ENCODE measurements around the gene CHIC2.
"Not testable (repeated sequence)": the region's sequence is repeated elsewhere in the genome, so short reads cannot be mapped to it uniquely, and the experiment has no call there.

The CHIC2 gene

DNA sequence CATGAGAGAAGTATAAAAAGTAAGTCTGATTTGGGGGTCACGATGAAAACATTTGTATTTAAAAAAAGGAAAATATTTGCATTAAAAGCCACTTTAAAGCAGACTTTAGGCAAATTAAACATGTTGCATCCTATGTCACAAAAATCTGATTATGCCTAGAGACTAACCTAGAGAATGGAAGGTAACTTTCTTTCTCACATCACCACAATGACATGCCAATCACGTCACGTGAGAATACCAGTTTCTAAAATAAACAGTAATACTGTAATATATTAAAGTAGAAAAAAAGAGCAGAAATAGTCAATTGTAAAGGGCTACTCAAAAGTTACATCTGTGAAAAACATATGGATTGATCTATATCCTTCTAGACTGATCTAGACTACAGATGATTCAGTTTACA, 3.3 kb downstream of the CHIC2 start:
- no peak for DNase-seq (ENCODE audit: low read depth in 2 of 2)

DNA sequence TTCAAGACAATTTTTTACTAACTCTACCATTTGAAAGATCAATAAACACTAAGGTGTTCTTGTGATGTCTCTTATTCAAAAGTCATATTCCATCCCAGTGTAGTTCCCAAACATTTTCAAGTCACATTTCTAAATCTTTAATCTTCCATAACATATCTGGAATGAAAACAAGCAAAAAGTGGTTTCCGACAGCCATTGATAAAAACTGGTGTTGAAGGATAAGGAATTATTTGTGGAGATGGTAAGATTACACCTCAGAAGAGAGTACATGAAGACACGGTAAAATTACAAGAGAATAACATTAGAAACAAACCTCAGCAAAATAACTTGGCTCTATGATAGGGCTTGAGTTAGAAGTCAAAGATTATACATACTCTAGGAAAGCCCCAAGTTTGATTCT, 4.3 kb downstream of the CHIC2 start:
- no peak for DNase-seq (ENCODE audit: low read depth in 2 of 2)

DNA sequence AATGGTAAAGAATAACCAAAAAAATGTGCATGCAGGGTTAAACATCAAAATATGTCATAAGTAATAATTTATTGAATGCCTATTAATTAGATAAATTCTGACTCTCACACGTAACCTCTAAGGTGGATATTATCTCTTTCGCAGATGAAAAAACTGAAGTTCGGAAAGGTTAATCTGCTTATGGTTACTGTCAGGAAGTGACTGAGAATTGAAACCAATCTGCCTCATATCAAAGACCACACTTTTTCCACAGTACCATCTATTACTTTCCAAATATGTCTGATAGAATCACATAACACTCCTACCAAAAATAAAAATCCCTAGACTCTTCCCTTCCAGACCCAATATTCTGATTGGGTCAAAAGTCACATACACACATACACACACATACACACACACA, 6.2 kb downstream of the CHIC2 start:
- DNase-seq (ENCODE audit: low read depth in 2 of 2) = no peak

DNA sequence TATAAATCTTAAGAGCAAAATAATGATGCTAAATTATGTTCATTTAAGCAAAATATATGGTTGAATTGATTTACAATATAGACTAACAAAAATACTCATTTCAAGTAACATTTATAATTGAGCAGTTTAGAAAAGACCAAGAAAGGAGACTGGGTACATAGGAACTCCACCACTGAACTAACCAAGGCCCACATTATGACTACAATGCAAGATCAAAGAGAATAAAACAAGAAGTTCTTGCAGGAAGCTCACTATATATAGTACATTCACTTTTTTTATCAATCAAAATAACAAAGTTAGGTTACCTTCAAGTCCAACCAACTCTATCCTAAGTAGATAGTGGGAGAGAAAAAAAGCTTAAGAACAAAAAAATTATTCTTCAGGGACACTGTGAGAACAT, 8.0 kb downstream of the CHIC2 start:
- DNase-seq (ENCODE audit: low read depth in 2 of 2) = no peak

DNA sequence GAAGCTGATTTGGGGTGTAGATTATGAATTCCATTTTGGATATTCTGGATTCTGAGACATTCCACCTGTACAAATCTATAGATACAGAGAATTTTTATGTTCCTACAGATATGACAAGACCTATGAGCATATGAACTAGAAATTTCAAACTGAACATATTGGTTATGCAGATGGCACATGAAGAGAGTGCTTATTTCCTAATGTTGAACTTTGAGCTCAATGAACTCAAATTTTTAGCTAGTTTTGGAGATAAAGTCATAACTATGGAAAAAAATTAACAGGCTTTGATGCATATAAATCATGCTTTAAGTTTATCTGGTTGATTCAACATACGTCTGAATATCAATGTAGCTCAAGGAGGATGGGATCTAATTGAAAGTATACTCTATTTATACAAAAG, 8.9 kb downstream of the CHIC2 start:
- DNase-seq (ENCODE audit: low read depth in 2 of 2) = no peak

DNA sequence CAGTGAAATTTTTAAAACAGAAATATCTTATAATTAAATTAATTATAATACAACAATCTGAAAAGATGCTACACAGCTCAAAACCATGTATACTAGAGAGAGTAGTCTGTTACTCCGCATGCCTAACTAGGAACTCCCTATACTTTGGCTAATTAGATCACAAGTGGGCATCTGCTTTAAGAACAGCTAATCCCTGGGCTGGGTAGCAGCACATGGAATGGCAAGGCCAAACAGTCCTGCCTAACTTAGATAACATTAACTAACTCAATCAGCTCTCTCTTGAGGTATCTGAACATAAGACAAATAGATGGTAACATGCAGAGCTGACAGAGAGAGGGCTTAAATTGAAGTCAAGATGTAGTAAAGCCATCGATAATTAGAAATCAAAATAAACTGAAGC, 9.9 kb downstream of the CHIC2 start:
- no peak for DNase-seq (ENCODE audit: low read depth in 2 of 2)

DNA sequence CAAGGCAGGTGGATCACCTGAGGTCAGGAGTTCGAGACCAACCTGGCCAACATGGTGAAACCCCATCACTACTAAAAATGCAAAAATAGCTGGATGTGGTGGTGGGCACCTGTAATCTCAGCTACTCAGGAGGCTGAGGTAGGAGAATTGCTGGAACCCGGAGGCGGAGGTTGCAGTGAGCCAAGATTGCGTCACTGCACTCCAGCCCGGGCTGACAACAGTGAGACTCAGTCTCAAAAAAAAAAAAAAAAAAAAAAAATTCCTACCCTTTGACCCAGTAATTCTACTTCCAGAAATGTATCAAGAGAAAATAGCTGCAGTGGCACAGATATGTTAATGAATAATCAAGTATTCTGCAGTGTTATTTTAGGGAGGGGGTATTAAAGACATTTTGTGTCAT, 11.1 kb downstream of the CHIC2 start:
- not testable (repeated sequence) for DNase-seq (ENCODE audit: low read depth in 2 of 2)

DNA sequence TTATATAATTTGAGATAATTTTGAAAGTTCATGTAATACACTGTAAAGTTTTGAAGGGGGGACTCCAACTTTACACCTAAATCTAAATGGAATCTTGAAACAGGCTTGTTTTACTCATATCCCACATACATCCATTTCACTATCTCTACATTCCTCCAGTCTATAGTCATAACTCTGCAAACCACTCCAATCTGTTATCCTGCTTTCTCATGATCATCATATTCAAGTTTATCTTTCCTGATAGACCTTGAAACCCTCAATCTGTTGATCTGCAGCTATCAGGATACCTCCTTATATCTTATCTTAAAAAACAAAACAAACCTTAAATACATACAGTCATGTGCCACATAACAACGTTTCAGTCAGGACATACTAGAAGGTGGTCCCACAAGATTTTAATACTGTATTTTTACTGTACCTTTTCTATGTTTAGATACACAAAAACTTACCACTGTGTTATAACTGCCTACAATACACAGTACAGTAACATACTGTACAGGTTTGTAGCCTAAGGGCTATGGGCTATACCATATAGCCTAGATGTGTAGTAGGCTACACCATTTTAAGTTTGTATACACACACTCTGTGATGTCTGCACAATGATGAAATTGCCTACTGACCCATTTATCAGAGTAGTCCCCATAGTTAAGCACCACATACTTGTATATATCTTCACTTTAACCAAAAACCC, 14.0 kb downstream of the CHIC2 start:
- DNase-seq (ENCODE audit: low read depth in 2 of 2) = no peak

DNA sequence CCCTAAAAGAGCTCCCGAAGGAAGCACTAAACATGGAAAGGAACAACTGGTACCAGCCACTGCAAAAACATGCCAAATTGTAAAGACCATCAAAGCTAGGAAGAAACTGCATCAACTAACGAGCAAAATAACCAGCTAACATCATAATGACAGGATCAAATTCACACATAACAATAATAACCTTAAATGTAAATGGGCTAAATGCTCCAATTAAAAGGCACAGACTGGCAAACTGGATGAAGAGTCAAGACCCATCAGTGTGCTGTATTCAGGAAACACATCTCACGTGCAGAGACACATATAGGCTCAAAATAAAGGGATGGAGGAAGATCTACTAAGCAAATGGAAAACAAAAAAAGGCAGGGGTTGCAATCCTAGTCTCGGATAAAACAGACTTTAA, 20.8 kb downstream of the CHIC2 start:
- not testable (repeated sequence) for DNase-seq (ENCODE audit: low read depth in 2 of 2)

DNA sequence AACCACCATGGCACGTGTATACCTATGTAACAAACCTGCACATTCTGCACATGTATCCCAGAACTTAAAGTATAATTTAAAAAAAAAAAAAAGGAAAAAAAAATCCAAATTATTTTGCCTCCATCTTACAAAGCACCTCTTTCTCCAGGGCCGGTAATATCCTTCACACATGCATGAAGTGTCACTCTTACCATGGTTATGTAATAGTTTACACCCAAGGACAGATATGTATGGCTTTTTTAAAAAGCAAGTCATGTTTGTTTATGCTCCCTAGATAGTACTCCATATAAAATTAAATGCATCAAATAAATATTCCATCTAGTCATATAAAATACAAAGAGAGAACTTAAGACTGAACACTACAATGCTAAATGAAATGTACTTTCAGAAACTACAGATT, 22.5 kb downstream of the CHIC2 start:
- DNase-seq (ENCODE audit: low read depth in 2 of 2) = no peak

DNA sequence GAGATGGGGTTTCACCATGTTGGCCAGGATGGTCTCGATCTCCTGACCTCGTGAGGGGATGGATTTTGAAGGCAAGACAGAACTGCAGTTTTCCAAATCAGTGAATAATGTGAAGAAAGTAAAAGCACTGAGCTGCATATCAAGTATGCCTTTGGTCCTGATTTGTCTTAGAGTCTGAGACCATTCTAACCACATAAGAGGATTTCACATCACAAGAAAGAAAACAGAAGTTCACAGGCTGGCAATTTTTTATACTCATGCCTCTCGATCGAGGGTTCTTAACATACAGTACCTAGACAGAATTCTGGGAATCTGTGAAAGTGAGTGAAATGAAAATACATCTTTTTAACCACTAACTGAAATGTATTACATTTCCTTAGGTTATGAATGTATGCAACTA, 23.3 kb downstream of the CHIC2 start:
- no peak for DNase-seq (ENCODE audit: low read depth in 2 of 2)

DNA sequence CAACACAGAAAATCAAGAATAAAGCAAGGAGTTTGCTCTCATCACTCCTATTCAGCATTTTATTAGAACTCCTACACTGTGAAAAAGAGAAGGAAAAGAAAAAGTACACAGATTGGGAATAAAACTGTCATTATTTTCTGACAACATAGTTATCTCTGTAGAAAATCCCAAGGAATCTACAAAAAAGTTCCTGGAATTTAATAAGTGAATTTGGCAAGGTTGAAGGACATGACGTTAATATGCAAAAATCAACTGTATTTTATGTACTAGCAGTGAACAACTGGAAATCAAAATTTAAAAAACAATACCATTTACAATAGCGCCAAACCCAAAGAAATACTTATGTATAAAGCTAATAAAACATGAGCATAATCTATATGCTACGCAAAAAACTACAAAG, 26.3 kb downstream of the CHIC2 start:
- DNase-seq (ENCODE audit: low read depth in 2 of 2) = no peak

DNA sequence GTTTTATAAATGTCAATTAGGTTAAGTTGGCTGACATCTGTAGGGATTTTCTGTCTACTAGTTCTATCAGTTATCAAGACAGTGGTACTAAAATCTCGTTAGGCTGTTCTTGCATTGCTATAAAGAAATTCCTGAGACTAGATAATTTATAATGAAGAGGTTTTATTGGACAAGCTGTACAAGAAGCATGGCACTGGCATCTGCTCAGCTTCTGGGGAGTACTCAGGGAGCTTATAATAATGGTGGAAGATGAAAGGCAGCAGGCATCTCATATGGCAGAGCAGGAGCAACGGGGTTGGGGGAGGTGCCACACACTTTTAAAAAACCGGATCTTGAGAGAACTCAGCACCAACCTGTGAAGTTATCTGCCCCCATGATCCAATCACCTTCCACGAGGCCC, 28.2 kb downstream of the CHIC2 start:
- no peak for DNase-seq (ENCODE audit: low read depth in 2 of 2)

DNA sequence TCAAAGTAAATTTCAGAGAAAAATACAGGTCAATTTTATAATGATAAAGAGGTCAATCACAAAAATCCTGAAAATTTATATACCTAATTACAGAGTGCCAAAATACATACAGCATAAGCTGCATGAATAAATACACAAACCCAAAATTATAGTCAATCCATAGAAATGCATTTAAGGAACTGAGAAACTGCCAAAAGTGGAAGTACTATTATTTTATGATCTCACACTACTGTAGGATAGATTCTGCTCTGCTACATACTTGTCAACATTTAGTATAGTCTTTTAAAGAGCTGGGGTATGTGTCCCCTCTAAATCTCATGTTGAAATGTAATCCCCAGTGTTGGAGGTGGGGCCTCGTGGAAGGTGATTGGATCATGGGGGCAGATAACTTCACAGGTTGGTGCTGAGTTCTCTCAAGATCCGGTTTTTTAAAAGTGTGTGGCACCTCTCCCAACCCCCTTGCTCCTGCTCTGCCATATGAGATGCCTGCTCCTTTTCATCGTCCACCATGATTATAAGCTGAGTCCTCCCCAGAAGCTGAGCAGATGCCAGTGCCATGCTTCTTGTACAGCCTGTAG, 31.8 kb downstream of the CHIC2 start:
- no peak for DNase-seq (ENCODE audit: low read depth in 2 of 2)

DNA sequence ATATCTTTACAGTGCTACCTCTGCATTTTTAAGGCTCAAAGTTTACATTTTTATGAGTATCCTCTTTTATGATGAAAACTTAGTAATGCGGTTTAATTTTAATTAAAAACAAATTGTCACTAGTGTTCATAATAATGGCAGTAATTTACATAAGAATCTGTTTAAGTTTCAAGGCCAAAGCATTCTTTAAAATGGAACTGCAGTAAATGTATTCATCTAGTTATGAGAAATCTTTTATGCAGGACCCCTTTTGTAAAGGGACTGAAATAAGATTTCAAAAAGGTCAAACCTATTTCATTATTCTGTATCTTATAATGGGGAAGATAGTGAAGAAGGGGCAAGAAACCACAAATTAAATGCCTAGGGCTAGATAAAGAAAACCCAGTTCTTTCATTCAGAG, 37.1 kb downstream of the CHIC2 start:
- no peak for DNase-seq (ENCODE audit: low read depth in 2 of 2)

DNA sequence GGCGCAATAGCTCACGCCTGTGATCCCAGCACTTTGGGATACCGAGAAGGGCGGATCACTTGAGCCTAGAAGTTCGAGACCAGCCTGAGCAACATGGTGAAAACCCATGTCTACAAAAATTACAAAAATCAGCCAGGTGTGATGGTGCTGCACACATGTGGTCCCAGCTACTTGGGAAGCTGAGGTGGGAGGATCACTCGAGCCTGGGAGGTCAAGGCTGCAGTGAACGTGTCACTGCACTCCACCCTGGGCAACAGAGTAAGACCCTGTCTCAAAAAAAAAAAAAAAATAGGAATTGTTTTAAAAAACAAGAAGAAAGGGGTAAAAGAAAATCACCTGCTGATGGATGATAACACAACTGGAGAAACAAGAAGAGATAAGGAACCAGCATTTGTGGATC, 38.8 kb downstream of the CHIC2 start:
- DNase-seq (ENCODE audit: low read depth in 2 of 2) = no peak

DNA sequence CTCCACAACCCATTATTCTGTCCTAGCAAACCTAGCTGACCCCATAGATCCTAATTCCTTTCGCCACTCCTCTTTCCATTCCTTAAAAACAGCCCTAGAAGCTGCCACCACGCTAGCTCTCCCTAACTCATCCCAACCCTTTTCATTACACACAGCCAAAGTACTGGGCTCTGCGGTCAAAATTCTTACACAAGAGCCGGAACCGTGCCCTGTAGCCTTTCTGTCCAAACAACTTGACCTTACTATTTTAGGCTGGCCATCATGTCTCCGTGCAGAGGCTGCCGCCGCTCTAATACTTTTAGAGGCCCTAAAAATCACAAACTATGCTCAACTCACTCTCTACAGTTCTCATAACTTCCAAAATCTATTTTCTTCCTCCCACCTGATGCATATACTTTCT, 41.4 kb downstream of the CHIC2 start:
- not testable (repeated sequence) for DNase-seq (ENCODE audit: low read depth in 2 of 2)

DNA sequence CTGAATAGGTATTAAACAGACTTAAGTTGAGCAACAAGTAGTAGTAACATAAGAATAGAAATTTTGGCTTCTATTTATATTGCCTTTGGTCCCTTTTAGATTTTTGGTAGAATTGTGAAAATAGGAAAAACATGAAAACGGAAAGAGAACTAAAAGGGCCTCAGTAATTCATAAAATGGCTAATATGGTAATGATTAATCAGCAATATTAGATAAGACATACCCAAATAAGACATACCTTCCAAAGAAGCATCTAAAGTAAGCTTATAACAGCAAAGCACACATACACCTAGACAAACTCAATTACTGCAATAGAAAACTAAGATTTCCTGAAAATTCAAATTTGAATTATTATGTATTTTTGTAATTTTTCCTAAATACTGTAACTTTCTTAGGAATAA, 46.4 kb downstream of the CHIC2 start:
- DNase-seq (ENCODE audit: low read depth in 2 of 2) = no peak

DNA sequence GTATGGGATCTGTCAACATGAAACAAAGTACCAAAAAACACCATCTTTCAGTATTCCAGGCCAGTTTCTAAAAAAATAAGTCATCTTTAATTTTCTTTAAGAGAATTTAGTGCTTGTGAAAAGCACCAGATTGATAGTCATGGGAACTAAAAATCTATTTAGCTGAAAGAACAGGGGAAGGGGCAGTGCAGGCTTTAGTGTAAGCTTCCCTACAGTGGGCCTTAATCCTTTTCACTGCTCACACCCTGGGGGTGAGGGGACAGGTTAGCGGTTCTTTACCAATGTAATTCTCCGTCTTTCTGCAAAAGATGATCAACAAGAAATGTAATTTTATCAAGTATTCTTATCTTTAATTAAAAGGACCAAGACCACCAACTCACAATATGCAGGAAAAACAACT, 47.1 kb downstream of the CHIC2 start:
- DNase-seq (ENCODE audit: low read depth in 2 of 2) = no peak

DNA sequence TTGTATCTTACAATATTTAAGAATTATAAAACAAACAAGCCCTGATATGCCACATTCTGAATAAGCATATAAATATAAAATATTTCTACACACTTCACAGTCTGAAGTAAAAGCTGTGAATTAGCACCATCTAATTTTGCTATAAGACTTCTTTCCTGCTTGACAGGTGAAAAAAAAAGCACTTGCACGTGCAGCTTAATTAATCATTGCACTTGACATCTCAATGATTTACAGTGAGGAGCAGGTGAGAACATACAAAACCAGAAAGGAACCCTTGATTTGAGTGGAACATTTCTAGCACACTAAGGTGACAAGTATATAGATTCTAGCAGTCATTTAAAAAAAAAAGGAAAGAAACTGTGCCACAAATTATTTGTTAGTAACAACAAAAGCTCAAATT, 47.9 kb downstream of the CHIC2 start:
- DNase-seq (ENCODE audit: low read depth in 2 of 2) = no peak

DNA sequence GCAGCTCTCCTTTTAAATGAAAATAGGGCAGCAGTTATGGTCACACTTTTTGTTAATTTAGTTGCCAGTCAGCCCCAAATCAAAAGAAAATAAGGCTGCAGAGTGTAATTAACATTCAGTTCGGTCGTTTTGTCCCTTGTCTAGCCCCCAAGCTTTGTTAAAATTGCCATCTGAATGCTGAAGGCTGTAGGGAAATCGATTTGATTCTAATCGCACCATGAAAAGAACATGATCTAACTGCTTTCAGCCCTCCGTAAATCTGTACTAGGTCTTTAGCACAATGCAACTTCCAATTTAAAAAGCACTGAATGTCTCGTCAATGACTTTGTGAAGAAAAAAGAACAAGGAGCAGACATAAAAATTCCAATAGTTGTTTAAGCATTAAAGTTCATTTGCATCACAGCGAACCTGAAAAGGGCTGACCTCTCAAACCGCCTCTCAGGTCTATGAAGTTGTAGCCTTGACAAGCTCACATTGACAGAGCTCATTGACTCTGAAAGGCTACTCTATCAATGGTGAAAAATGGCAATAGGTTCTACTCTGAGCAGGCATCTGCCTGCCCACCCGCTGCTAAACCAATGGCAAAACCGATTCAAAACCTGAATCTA, 48.9 kb downstream of the CHIC2 start:
- no peak for DNase-seq (ENCODE audit: low read depth in 2 of 2)

DNA sequence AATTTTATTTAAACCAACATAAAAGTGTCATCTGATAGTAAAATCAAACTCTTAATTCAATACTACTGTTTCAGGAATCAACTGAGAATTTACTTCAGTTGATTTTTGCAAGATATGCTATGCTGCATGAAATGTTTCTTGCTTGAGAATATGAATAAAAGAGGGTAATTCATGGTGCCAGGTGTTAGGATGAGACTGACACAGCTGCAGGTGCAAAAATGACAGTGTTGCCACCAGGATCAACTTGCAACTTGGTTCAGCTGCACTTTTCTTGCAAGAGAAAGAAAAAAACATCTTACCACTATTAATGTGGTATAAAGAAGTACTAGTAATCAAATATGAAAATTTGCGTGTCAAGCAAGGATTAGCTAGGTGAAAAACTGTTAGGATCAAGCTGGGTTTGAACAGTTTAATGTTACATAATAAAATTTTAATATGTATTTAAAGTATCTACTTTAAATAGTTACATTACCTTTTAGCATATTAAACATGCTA, 49.7 kb downstream of the CHIC2 start:
- DNase-seq (ENCODE audit: low read depth in 2 of 2) = no peak

DNA sequence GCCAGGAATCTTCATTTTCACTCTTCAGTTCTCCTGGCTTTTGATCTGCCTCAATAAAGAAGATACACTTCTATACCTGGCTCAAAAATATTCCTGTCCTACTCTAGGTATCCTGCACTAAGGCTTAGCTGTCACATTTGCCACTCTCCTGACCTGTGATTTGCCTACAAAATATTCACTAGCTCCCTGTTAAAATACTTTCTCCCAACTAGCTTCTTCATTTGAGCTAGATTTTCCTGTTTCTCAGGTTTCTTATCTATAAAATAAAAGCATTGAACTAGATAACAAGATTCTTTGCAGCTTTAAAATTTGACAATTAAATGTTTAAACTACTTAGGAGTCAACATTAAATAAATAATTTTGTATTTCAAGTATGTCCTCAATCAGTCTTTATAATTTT, 53.2 kb downstream of the CHIC2 start:
- DNase-seq (ENCODE audit: low read depth in 2 of 2) = no peak

DNA sequence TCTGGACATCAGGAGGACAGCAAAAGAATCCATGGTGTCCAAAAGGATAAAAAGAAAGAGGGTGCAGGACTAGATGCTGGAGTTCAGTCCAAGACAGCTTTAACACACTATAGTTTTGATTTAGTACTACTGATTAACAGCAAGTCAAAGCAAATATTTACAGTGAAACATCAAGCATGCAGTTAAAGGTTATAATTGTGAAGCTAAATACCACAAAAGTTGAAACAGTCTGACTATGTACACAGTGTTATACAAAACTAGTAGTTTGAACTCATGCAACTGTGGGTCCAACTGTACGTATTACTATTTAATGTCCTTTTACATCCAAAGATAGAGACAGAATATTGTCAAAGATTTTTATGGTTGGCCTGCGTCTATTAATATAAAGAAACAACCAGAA, 57.6 kb downstream of the CHIC2 start:
- DNase-seq (ENCODE audit: low read depth in 2 of 2) = no peak
